Peyer's patch (tissue), 4 donors: ENCODE results near the gene RPL22. TPM values are rescaled to one million over a fixed set of nuclear protein-coding genes. Genes with fewer than 3 reads are reported as not detected.
A peak's percentile ranks its signal among the peaks of the same experiment; 100 is the strongest.

ENCODE experiments used
- DNase-seq, 3 donors: peaks; one replicate each; pipeline ENCODE4 v3.0.0-alpha.2; 2017 to 2019
- H3K27ac ChIP-seq, 4 donors: fragments of 200-600 bp; sonication (generic); one replicate each; pipeline ENCODE4 v1.5.1; 2016 to 2019
- H3K27me3 ChIP-seq, 2 donors: fragments of 200-600 bp; sonication (generic); one replicate each; pipeline ENCODE4 v1.5.1; 2019
- H3K36me3 ChIP-seq, 3 donors: fragments of 200-600 bp; sonication (generic); one replicate each; pipeline ENCODE4 v1.5.1; 2016 to 2019
- H3K4me1 ChIP-seq, 4 donors: fragments of 200-600 bp; sonication (generic); one replicate each; pipeline ENCODE4 v1.5.1; 2016 to 2019
- H3K4me3 ChIP-seq, 4 donors: fragments of 200-600 bp; sonication (generic); 1 replicate in 3 of 4; 2 replicates in 1 of 4; pipeline ENCODE4 v1.5.1; 2016 to 2019; ENCODE audit warnings: mild to moderate bottlenecking in 1 of 4
- H3K9me3 ChIP-seq, 4 donors: fragments of 200-600 bp; sonication (generic); one replicate each; pipeline ENCODE4 v1.5.1; 2016 to 2019; ENCODE audit warnings: mild to moderate bottlenecking in 1 of 4
- POLR2A ChIP-seq, 2 donors: fragments of 450-650 bp; IDR thresholded peaks; one replicate each; pipeline ENCODE4 v1.5.1; 2017; ENCODE audit warnings: antibody characterized with exemption in 2 of 2, mild to moderate bottlenecking in 2 of 2, moderate library complexity in 2 of 2
- total RNA-seq, 4 donors: library from RNA; depleted of rRNA; stranded (reverse); fragments of >200 nt; gene quantifications; one replicate each; pipeline ENCODE4 v1.1.0, GENCODE V29; 2016
- TF ChIP-seq, protein P1 (sequence below), 6 experiments: fragments of 450-650 bp in 4 of 6; fragments of 200-600 bp in 2 of 6; sonication (generic) in 1 of 6; IDR thresholded peaks; one replicate each; pipeline ENCODE4 v1.5.1; 2017 to 2019; ENCODE audit warnings: antibody characterized with exemption in 6 of 6, mild to moderate bottlenecking in 3 of 6, moderate library complexity in 1 of 6

Gene RPL22
- total RNA-seq, 4 donors from 2014 or later, result 78.1 to 170 (median 99.0) TPM

DNA sequence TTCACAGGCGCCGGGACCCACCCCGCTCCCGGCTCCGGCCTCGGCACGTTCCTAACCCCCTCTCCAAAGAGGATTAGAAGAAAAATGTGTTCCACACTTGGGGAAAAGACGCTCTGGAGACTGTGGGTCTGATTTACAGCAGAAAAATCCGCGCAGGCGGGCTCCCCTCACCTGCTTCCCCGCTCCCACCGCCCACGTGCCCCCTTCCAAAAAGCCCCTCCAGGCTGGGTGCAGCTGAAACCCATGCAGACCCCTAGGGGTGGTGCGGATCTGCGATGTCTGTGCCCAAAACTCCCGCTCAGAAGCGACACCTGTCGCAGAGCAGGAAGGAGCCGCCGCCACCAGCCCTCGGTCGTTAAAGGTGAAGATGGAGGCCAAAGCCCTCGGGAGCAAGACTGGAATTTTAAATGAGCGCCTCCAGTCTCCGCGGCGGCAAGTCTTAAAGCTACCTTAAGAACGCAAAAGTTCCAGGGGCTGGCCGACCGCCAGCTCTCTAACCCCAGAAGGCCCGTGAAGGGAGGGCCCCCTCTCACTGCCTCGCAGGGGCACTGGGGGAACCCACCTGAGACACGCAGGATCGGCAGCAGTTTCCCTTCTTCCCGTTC lies 18.6 kb downstream of the RPL22 start:
- peak overlapping the region in 1 of 4 donors; percentile 32 for H3K4me3 ChIP-seq
- H3K4me1 ChIP-seq, result peaks cover 0 to 29% (median 8%) of the 10 kb centered on the region in 4 donors
- peaks cover 0 to 33% of the 10 kb centered on the region in 2 donors for H3K27me3 ChIP-seq
- peak in 1 of 3 donors; percentile 50 for DNase-seq
- no peak for TF ChIP-seq POLR2A (IDR thresholded peaks at IDR 0.05)
- TF ChIP-seq, protein P1, sequence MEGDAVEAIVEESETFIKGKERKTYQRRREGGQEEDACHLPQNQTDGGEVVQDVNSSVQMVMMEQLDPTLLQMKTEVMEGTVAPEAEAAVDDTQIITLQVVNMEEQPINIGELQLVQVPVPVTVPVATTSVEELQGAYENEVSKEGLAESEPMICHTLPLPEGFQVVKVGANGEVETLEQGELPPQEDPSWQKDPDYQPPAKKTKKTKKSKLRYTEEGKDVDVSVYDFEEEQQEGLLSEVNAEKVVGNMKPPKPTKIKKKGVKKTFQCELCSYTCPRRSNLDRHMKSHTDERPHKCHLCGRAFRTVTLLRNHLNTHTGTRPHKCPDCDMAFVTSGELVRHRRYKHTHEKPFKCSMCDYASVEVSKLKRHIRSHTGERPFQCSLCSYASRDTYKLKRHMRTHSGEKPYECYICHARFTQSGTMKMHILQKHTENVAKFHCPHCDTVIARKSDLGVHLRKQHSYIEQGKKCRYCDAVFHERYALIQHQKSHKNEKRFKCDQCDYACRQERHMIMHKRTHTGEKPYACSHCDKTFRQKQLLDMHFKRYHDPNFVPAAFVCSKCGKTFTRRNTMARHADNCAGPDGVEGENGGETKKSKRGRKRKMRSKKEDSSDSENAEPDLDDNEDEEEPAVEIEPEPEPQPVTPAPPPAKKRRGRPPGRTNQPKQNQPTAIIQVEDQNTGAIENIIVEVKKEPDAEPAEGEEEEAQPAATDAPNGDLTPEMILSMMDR (IDR thresholded peaks at IDR 0.05), result no peak
- H3K36me3 ChIP-seq, result peaks cover 0 to 7% (median 0%) of the 10 kb centered on the region in 3 donors
- H3K9me3 ChIP-seq, result no peaks in the 10 kb centered on the region
- no peak overlapping the region for H3K27ac ChIP-seq

DNA sequence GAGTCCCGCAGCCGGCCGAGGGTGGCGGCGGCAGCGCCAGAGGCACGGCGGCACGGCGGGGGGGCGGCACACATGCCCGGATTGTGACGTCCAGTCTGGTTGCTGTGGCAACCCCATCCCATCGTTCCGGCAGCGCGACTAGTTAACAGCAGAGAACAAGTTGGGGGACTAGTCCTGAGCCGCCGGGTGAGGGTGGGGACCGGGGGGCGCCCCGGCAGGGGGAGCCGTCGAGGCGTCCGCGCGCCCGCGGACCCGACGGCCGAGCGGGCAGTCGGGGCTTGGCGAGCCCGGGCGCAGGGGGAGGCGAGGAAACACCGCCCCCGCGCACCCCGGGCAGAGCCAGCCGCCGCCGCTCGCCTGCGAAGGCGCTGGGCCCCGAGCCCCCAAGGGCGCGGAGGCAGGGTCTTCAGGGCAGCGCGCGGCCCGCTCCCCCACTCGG lies 19.1 kb downstream of the RPL22 start, which contains the start of gene CHD5:
CHD5 (minus strand) TSS at position 54 of the 439 bp plus-strand sequence. CDS start 298 bp downstream, outside the sequence.
- Histone ChIP-seq H3K27me3 (peaks cover 0 to 33% of the 10 kb centered on the region in 2 donors), H3K27ac (no peak within 1 kb of the TSS), H3K9me3 (no peaks in the 10 kb centered on the region), H3K4me1 (peaks cover 0 to 29% (median 8%) of the 10 kb centered on the region in 4 donors), H3K36me3 (peaks cover 0 to 2% (median 0%) of the 10 kb centered on the region in 3 donors), H3K4me3 (peak within 1 kb of the TSS in 2 of 4 donors; percentile 32 to 33)
- peak in 1 of 3 donors; percentile 40 for DNase-seq
- TF ChIP-seq, protein P1 (IDR thresholded peaks at IDR 0.05), result no peak
- TF ChIP-seq POLR2A (IDR thresholded peaks at IDR 0.05), result no peak

DNA sequence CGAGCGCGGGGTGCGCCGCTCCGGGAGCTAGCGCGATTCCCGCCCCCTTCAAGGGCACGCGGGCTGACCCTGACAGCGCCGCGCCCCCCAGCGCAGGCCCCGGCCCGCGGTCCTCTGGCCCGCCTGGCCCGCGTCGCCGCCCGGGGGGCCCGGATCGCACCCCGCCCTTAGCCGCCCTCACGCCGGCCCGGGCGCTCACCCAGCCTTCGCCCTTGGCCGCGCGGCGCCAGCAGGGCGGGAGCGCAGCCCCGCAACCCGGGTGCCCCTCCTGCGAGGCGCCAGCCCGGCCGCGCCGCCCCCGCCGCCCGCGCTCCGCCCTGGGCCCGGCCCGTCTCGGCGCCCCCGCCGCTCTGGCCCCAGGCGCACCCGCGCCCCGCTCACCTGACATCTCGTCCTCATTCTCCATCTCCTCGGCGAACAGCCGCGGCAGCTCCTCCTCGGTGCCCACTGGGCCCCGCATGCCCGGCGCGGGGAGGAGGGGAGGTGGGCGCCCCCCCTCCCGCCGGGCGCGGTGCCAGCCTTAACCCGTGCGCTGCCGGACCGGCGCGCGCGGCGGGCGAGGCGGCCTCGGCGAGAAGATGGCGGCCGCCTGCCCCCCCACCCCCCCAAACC lies 19.7 kb downstream of the RPL22 start:
- Histone ChIP-seq H3K4me3 (peak overlapping the region in 2 of 4 donors; percentile 32 to 33), H3K27ac (no peak overlapping the region), H3K27me3 (peaks cover 0 to 33% of the 10 kb centered on the region in 2 donors)

DNA sequence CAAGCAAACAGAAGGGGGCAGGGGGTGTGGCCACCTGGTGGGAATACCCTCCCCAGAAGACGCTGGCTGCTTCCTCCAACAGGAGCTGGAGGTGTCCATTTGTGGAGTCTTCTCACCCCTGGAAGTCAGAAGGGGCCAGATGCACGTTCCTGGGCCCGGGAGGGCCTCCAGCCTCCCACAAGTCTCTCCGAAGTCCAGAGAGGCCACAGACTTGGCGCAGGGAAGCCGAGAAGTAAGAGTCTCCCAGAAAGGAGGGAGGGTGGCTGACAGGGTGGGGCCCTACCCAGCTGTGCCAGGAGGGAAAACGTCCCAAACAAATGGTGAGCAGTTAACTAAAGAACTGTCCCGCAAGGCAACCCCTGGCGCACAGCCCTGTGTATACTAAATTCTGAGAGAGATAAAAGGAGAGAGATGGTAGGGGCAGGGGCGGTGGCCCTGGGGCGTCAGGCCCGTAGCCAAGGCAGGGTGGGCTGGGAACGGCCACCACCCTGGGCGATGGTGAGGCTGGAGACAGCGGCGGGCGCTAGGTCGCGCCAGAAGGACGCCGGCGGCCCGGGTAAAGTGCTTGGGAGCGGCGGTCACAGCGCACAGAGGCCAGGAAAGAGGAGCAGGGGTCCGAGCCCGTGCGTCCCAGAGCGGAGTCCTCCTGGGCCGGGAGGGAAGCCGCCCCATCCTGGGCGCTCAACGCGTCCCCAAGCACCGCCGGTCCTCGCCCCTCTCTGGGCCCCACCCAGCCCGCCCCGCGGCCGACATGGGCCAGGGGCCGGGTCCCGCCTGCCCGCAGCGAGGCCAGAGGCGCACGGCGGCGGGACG lies 20.4 kb downstream of the RPL22 start:
- peaks cover 0 to 33% of the 10 kb centered on the region in 2 donors for H3K27me3 ChIP-seq
- no peak for TF ChIP-seq POLR2A (IDR thresholded peaks at IDR 0.05)
- TF ChIP-seq, protein P1 (IDR thresholded peaks at IDR 0.05), result no peak

More for the DNA sequence above, 19.7 kb downstream of the RPL22 start:
- no peak for DNase-seq
- Histone ChIP-seq H3K36me3 (no peaks in the 10 kb centered on the region), H3K9me3 (no peaks in the 10 kb centered on the region), H3K4me1 (peaks cover 0 to 29% (median 8%) of the 10 kb centered on the region in 4 donors)
- TF ChIP-seq POLR2A (IDR thresholded peaks at IDR 0.05), result no peak
- TF ChIP-seq, protein P1 (IDR thresholded peaks at IDR 0.05), result no peak

DNA sequence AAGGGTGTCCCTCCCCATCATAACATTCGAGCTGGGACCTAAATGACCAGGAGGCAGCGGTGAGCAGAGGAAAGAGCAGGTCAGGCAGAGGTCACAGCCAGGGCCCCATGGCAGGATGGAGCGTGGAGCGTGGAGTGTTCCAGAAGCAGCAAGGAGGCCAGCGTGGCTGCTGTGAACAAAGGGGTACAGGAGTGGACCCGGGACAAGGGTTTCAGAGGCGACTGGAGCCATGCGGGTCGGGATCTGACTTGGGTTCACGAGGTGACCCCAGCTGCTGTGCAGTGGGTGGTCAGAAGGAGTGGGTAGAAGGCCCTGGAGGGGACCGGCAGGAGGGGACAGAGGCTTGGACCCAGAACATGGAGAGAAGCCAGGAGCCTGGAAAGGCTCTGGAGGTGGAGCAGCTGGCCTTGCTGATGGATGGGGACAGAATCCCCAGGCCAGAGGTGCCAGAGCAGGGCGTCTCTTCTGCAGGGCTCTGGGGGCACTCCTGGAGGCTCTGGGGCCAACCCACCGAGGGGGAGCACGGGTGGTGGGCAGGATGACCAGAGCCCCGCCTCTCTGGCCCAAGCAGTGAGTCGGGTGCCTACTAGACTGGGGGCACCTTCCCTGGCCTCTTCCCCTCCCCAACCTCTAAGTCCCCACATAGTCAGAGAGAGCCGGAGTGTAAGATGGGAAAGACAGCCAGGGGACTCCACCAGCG lies 21.6 kb downstream of the RPL22 start:
- Histone ChIP-seq H3K27me3 (peaks cover 0 to 33% of the 10 kb centered on the region in 2 donors), H3K36me3 (no peaks in the 10 kb centered on the region), H3K9me3 (no peaks in the 10 kb centered on the region), H3K4me1 (peaks cover 0 to 29% (median 8%) of the 10 kb centered on the region in 4 donors), H3K4me3 (no peak overlapping the region), H3K27ac (no peak overlapping the region)
- DNase-seq, result no peak
- TF ChIP-seq POLR2A (IDR thresholded peaks at IDR 0.05), result no peak
- TF ChIP-seq, protein P1 (IDR thresholded peaks at IDR 0.05), result no peak

More for the DNA sequence above, 20.4 kb downstream of the RPL22 start:
- Histone ChIP-seq H3K27ac (no peak overlapping the region), H3K4me3 (peak overlapping the region in 1 of 4 donors; percentile 6), H3K4me1 (peaks cover 0 to 29% (median 8%) of the 10 kb centered on the region in 4 donors), H3K36me3 (no peaks in the 10 kb centered on the region), H3K9me3 (no peaks in the 10 kb centered on the region)
- DNase-seq, result no peak
